PFSK-1 (cell line): ENCODE measurements around the gene CHRNA10.

Experiments used
- POLR2AphosphoS5 ChIP-seq: IDR thresholded peaks from 2 replicates; pipeline ENCODE4 v1.6.1; 2012; ENCODE audit warnings: low read depth, mild to moderate bottlenecking, control low read depth, low read length, moderate library complexity
- REST ChIP-seq, 2 experiments: IDR thresholded peaks; 2 replicates each; pipeline versions ENCODE4 v1.6.1 to v1.8.0; 2011 to 2012; ENCODE audit warnings: low read depth in 2 of 2, low read length in 2 of 2, control low read depth in 1 of 2, inconsistent platforms in 1 of 2, mild to moderate bottlenecking in 1 of 2, moderate library complexity in 1 of 2; ENCODE audit not compliant: insufficient read depth in 1 of 2
- TAF1 ChIP-seq: IDR thresholded peaks from 2 replicates; pipeline ENCODE4 v1.6.1; 2012; ENCODE audit warnings: low read length, control low read depth, borderline replicate concordance; ENCODE audit not compliant: insufficient read depth

GRCh38 chr11:3666023-3666530 lies 5.1 kb downstream of the CHRNA10 start:
- TF ChIP-seq REST (IDR thresholded peaks at IDR 0.05; ENCODE audit: insufficient read depth in 1 of 2, low read depth in 2 of 2, low read length in 2 of 2), result no peak
- TF ChIP-seq POLR2AphosphoS5, result no peak
- no peak for TF ChIP-seq TAF1
